H1 (cell line): Measurements from ENCODE around the gene MUS81. TPM values are rescaled to one million over a fixed set of nuclear protein-coding genes. Genes with fewer than 3 reads are reported as not detected.

Experiments
- CTCF ChIA-PET: fragments of 300-600 bp; sonication (Branson Sonifier 250); formaldehyde crosslinking; loops from one replicate; lab custom pipeline; 2021; ENCODE audit not compliant: partially characterized antibody; lab: Charles Lee
- POLR2A ChIA-PET: fragments of 300-600 bp; sonication (Branson Sonifier 250); formaldehyde crosslinking; loops from one replicate; lab custom pipeline; 2021; ENCODE audit warnings: inconsistent platforms; ENCODE audit not compliant: partially characterized antibody; lab: Charles Lee
- DNase-seq, 2 experiments: peaks; one replicate each; pipeline versions ENCODE4 v3.0.0 to v3.0.0-alpha.2; 2010 to 2022; ENCODE audit warnings: low spot score in 2 of 2, low read depth in 1 of 2, mixed read lengths in 1 of 2
- FAIRE-seq: peaks from 2 replicates; lab custom pipeline; 2011; peaks lifted over from hg19 to GRCh38; lab: Jason Lieb, UNC
- H2AFZ ChIP-seq: 2 replicates; pipeline ENCODE4 v1.8.1; 2012; ENCODE audit warnings: low read length, inconsistent platforms
- H2AK5ac ChIP-seq: 2 replicates; pipeline ENCODE4 v1.6.1; 2013; ENCODE audit warnings: low read depth, low read length
- H2BK120ac ChIP-seq: replicated peaks from 2 replicates; pipeline ENCODE3; 2013; ENCODE audit warnings: low read depth, low read length, inconsistent platforms
- H2BK12ac ChIP-seq: 2 replicates; pipeline ENCODE4 v1.6.1; 2013; ENCODE audit warnings: low read depth, low read length
- H2BK15ac ChIP-seq: 2 replicates; pipeline ENCODE4 v1.6.1; 2013; ENCODE audit warnings: low read length
- H2BK20ac ChIP-seq: 2 replicates; pipeline ENCODE4 v1.6.1; 2013; ENCODE audit warnings: low read length
- H2BK5ac ChIP-seq: 2 replicates; pipeline ENCODE4 v1.6.1; 2013; ENCODE audit warnings: low read depth, low read length
- H3K14ac ChIP-seq: 2 replicates; pipeline ENCODE4 v1.6.1; 2013; ENCODE audit warnings: inconsistent platforms; ENCODE audit not compliant: insufficient read length
- H3K18ac ChIP-seq: 2 replicates; pipeline ENCODE4 v1.6.1; 2013; ENCODE audit warnings: low read length; ENCODE audit errors: extremely low read depth
- H3K23ac ChIP-seq: 2 replicates; pipeline ENCODE4 v1.6.1; 2013; ENCODE audit warnings: inconsistent platforms; ENCODE audit not compliant: insufficient read length
- H3K23me2 ChIP-seq: 2 replicates; pipeline ENCODE4 v1.6.1; 2013; ENCODE audit warnings: low read depth, low read length
- H3K27ac ChIP-seq: 2 replicates; pipeline ENCODE4 v1.6.1; 2011; ENCODE audit warnings: low read depth, low read length, inconsistent platforms
- H3K27me3 ChIP-seq, 4 experiments: replicated peaks in 1 of 4; 1 replicate in 1 of 4; 2 replicates in 3 of 4; pipeline versions ENCODE4 v1.6.1 to v1.8.1; 2011 to 2013; ENCODE audit warnings: low read length in 3 of 4, mild to moderate bottlenecking in 3 of 4, inconsistent platforms in 2 of 4, mixed read lengths in 2 of 4, moderate library complexity in 1 of 4; ENCODE audit not compliant: control insufficient read depth in 3 of 4, insufficient read depth in 3 of 4; ENCODE audit errors: extremely low read depth in 1 of 4
- H3K36me3 ChIP-seq, 4 experiments: 2 replicates each; pipeline versions ENCODE4 v1.6.1 to v1.8.1; 2011 to 2013; ENCODE audit warnings: mild to moderate bottlenecking in 4 of 4, low read length in 3 of 4, moderate library complexity in 2 of 4, control low read depth in 1 of 4, inconsistent platforms in 1 of 4; ENCODE audit not compliant: insufficient read depth in 4 of 4, control insufficient read depth in 2 of 4
- H3K4ac ChIP-seq: replicated peaks from 2 replicates; pipeline ENCODE3; 2013; ENCODE audit warnings: low read length, low read depth, mixed read lengths, inconsistent platforms; ENCODE audit not compliant: insufficient read length
- H3K4me1 ChIP-seq, 4 experiments: replicated peaks in 1 of 4; 1 replicate in 1 of 4; 2 replicates in 3 of 4; pipeline versions ENCODE4 v1.6.1 to v1.8.1; 2011 to 2013; ENCODE audit warnings: low read length in 3 of 4, inconsistent platforms in 2 of 4, mixed read lengths in 1 of 4; ENCODE audit not compliant: insufficient read depth in 4 of 4, control insufficient read depth in 3 of 4
- H3K4me2 ChIP-seq, 2 experiments: 2 replicates each; pipeline versions ENCODE4 v1.6.1 to v1.8.1; 2011 to 2013; ENCODE audit warnings: low read depth in 2 of 2, low read length in 2 of 2, control low read depth in 1 of 2, inconsistent platforms in 1 of 2, mild to moderate bottlenecking in 1 of 2; ENCODE audit not compliant: insufficient read depth in 1 of 2
- H3K4me3 ChIP-seq, 4 experiments: fragments of 200-600, 300-600 bp in 1 of 4; sonication (generic), shearing (Covaris generic), sonication (Bioruptor Twin) in 1 of 4; 2 replicates each; pipeline versions ENCODE4 v1.5.1 to v1.8.1; 2011 to 2016; ENCODE audit warnings: low read length in 4 of 4, low read depth in 3 of 4, control low read depth in 2 of 4, inconsistent platforms in 2 of 4, mild to moderate bottlenecking in 2 of 4, mixed read lengths in 1 of 4, moderate library complexity in 1 of 4; ENCODE audit not compliant: insufficient read depth in 2 of 4; ENCODE audit errors: extremely low read depth in 1 of 4
- H3K56ac ChIP-seq: replicated peaks from 2 replicates; pipeline ENCODE3; 2013; ENCODE audit warnings: low read depth, mild to moderate bottlenecking, mixed read lengths, low read length, inconsistent platforms; ENCODE audit not compliant: insufficient read length
- H3K79me1 ChIP-seq: 2 replicates; pipeline ENCODE4 v1.6.1; 2013; ENCODE audit warnings: low read depth, low read length, control low read depth
- H3K79me2 ChIP-seq, 2 experiments: 2 replicates each; pipeline versions ENCODE4 v1.6.1 to v1.8.1; 2012 to 2013; ENCODE audit warnings: low read length in 2 of 2, mild to moderate bottlenecking in 2 of 2, inconsistent platforms in 1 of 2; ENCODE audit not compliant: insufficient read depth in 2 of 2, control insufficient read depth in 1 of 2
- H3K9ac ChIP-seq, 4 experiments: replicated peaks in 1 of 4; 1 replicate in 1 of 4; 2 replicates in 3 of 4; pipeline versions ENCODE4 v1.6.1 to v1.8.1; 2011 to 2013; ENCODE audit warnings: low read depth in 3 of 4, low read length in 3 of 4, control low read depth in 2 of 4, mild to moderate bottlenecking in 2 of 4, moderate library complexity in 2 of 4, inconsistent platforms in 1 of 4; ENCODE audit errors: extremely low read depth in 1 of 4
- H3K9me3 ChIP-seq, 2 experiments: 2 replicates each; pipeline versions ENCODE4 v1.6.1 to v1.8.1; 2012 to 2013; ENCODE audit warnings: mild to moderate bottlenecking in 2 of 2, moderate library complexity in 2 of 2, control low read depth in 1 of 2, inconsistent platforms in 1 of 2, low read depth in 1 of 2, low read length in 1 of 2, mixed read lengths in 1 of 2; ENCODE audit not compliant: insufficient read depth in 2 of 2
- H4K20me1 ChIP-seq, 2 experiments: replicated peaks in 1 of 2; 2 replicates each; pipeline versions ENCODE3 to v1.8.1; 2011 to 2013; ENCODE audit warnings: inconsistent platforms in 2 of 2, low read length in 2 of 2, mild to moderate bottlenecking in 1 of 2; ENCODE audit not compliant: insufficient read depth in 2 of 2, control insufficient read depth in 1 of 2
- H4K5ac ChIP-seq: 2 replicates; pipeline ENCODE4 v1.6.1; 2013; ENCODE audit warnings: low read length, low read depth, mixed read lengths, inconsistent platforms; ENCODE audit not compliant: insufficient read length
- H4K8ac ChIP-seq: 2 replicates; pipeline ENCODE4 v1.8.0; 2013; ENCODE audit warnings: mild to moderate bottlenecking, moderate library complexity, low read length, inconsistent platforms; ENCODE audit not compliant: insufficient read depth; ENCODE audit errors: extremely low read depth
- H4K91ac ChIP-seq: replicated peaks from 2 replicates; pipeline ENCODE3; 2013; ENCODE audit warnings: low read length, mixed read lengths, inconsistent platforms; ENCODE audit not compliant: insufficient read length
- BACH1 ChIP-seq: IDR thresholded peaks from 2 replicates; pipeline ENCODE4 v1.6.1; 2012; ENCODE audit warnings: low read length, improper control_type of control experiment
- KDM1A ChIP-seq: fragments of 200-600, 300-600 bp; sonication (generic); IDR thresholded peaks from 2 replicates; pipeline ENCODE4 v1.7.1; 2016; ENCODE audit warnings: mild to moderate bottlenecking, low read length, borderline replicate concordance
- POLR2A ChIP-seq, 2 experiments: IDR thresholded peaks; 1 replicate in 1 of 2; 2 replicates in 1 of 2; pipeline ENCODE4 v1.6.1; 2011; ENCODE audit warnings: low read depth in 2 of 2, low read length in 2 of 2, mild to moderate bottlenecking in 2 of 2; ENCODE audit errors: control extremely low read depth in 1 of 2
- POLR2AphosphoS5 ChIP-seq: IDR thresholded peaks from 2 replicates; pipeline ENCODE4 v1.6.1; 2011; ENCODE audit warnings: low read depth, low read length
- SP2 ChIP-seq: IDR thresholded peaks from 2 replicates; pipeline ENCODE4 v1.6.1; 2012; ENCODE audit warnings: mild to moderate bottlenecking, low read length, inconsistent platforms
- TAF7 ChIP-seq: optimal IDR thresholded peaks from 2 replicates; pipeline ENCODE3; 2011; ENCODE audit warnings: low read depth, mild to moderate bottlenecking, inconsistent platforms, low read length, moderate library complexity, borderline replicate concordance
- YY1 ChIP-seq: IDR thresholded peaks from 2 replicates; pipeline ENCODE4 v1.6.1; 2011; ENCODE audit warnings: low read depth, mild to moderate bottlenecking, low read length
- WGBS, 2 experiments: shearing (Covaris generic) in 1 of 2; methylation state at CpG; one replicate each; pipeline versions ENCODE4 v1.1.6 to v1.1.7; 2013 to 2015; ENCODE audit warnings: low lambda C conversion rate in 2 of 2, mixed read lengths in 2 of 2, inconsistent platforms in 1 of 2, low coverage in 1 of 2, missing lambda C conversion rate in 1 of 2; ENCODE audit not compliant: insufficient replicate concordance in 2 of 2, insufficient coverage in 1 of 2, insufficient read length in 1 of 2; ENCODE audit errors: extremely low coverage in 1 of 2, missing lambda C conversion rate in 1 of 2; 5-methylcytosine and 5-hydroxymethylcytosine counted together
- polyA plus RNA-seq, 7 experiments: library from polyadenylated mRNA; depleted of rRNA in 3 of 7; stranded (reverse) in 5 of 7; unstranded in 2 of 7; fragments of >200 nt in 5 of 7; fragments of 200-250 nt in 2 of 7; gene quantifications; 1 replicate in 5 of 7; 2 replicates in 1 of 7; 4 replicates in 1 of 7; pipeline versions ENCODE4 v1.2.1 to v1.2.3, GENCODE V29; 2011 to 2013; ENCODE audit warnings: missing spikeins in 2 of 7, mixed read lengths in 2 of 7
- total RNA-seq: library from RNA; stranded (reverse); fragmentation: NEBNext Ultra II Directional; extraction: Animal tissue kit (Norgen Biotek cat#: 25700); gene quantifications from 2 replicates; pipeline ENCODE4 v1.2.1, GENCODE V29; 2021

MUS81 gene
- total and polyA plus RNA-seq, 2 of the 8 experiments (the other 6 are each of a cell fraction or from before 2014, with no cell fraction given): 30.2 to 31.5 TPM

- FAIRE-seq: no peak
- peaks cover 7 to 10% of the 10 kb centered on the region in 2 experiments; a peak in 2 of 4 replicates for H3K9me3 ChIP-seq
- H3K14ac ChIP-seq: no peak overlapping the region
- H3K4me3 ChIP-seq: no peak overlapping the region
- ChIA-PET CTCF (interaction anchor here (0.6 to 15.2 kb wide), 43 partner anchors 10 to 1092 kb away, joined by 3 to 283 read pairs (median 5); partner anchors contain the start of genes AP5B1, CCDC85B, CFL1 and CTSW), POLR2A (interaction anchor here (0.6 to 38.3 kb wide), 25 partner anchors 9 to 245 kb away, joined by 3 to 1071 read pairs (median 4); partner anchors contain the start of genes AP5B1, CCDC85B, CFL1 and CTSW)
- peaks cover 2% of the 10 kb centered on the region; the same call in 1 of the 2 replicates for H3K23me2 ChIP-seq
- no peak overlapping the region for H2BK5ac ChIP-seq
- H2BK20ac ChIP-seq: no peak overlapping the region
- no peak overlapping the region for H2AFZ ChIP-seq
- no peak overlapping the region for H3K27ac ChIP-seq
- H3K23ac ChIP-seq: no peak overlapping the region
- no peaks in the 10 kb centered on the region; a peak in 1 of 7 replicates for H3K27me3 ChIP-seq
- no peak overlapping the region for H3K9ac ChIP-seq
- WGBS, 2 experiments: 94% methylated on average over 10 of the region's 10 CpGs; no CpG with 5 or more reads in 1 of the 2 experiments
- peaks cover 20% of the 10 kb centered on the region for H3K79me1 ChIP-seq
- H3K4me1 ChIP-seq: peaks cover 0 to 10% (median under 1%) of the 10 kb centered on the region in 4 experiments; a peak in 5 of 7 replicates
- no peak overlapping the region for H3K18ac ChIP-seq
- peaks cover 17 to 34% (median 31%) of the 10 kb centered on the region in 4 experiments for H3K36me3 ChIP-seq
- no peak overlapping the region for H2BK120ac ChIP-seq
- H2BK12ac ChIP-seq: no peak overlapping the region
- H4K8ac ChIP-seq: no peak overlapping the region
- no peak overlapping the region for H2AK5ac ChIP-seq
- DNase-seq: no peak
- no peak overlapping the region for H2BK15ac ChIP-seq
- H4K5ac ChIP-seq: no peak overlapping the region
- H3K79me2 ChIP-seq: peaks cover 15 to 30% of the 10 kb centered on the region in 2 experiments
- H3K4ac ChIP-seq: no peak overlapping the region
- H4K20me1 ChIP-seq: peaks cover 28 to 30% of the 10 kb centered on the region in 2 experiments
- H4K91ac ChIP-seq: no peak overlapping the region
- H3K56ac ChIP-seq: no peak overlapping the region
- H3K4me2 ChIP-seq: no peak overlapping the region
- TF ChIP-seq POLR2AphosphoS5 (peak; percentile 68), TAF7 (peak; percentile 41), KDM1A (no peak), SP2 (no peak), YY1 (no peak), BACH1 (no peak), POLR2A (IDR thresholded peaks at IDR 0.05; ENCODE audit: control extremely low read depth in 1 of 2, low read depth in 2 of 2, low read length in 2 of 2) (peak in 1 of 2 experiments; percentile 73; a peak in 2 of 3 replicates)
Observed at GRCh38 chr11:65851811-65852507, 8.3 kb upstream of the MUS81 start.
